ENCODE measurements around the gene PTPRG.

PTPRG gene

GRCh38 chr3:61938878-61939549 is 377.6 kb downstream of the PTPRG start:
- Histone ChIP-seq H3K79me2 (peaks cover 35% of the 10 kb centered on the region), H3K4me1 (peaks cover 18% of the 10 kb centered on the region), H3K27me3 (ENCODE audit: control insufficient read depth, insufficient read depth, low read length) (no peaks in the 10 kb centered on the region), H3K27ac (no peak overlapping the region), H3K4me2 (ENCODE audit: low read length) (no peak overlapping the region), H2AFZ (no peak overlapping the region), H3K9ac (no peak overlapping the region), H3K4me3 (ENCODE audit: low read depth, low read length) (no peak overlapping the region), H3K36me3 (ENCODE audit: control insufficient read depth, insufficient read depth, low read length) (no peaks in the 10 kb centered on the region), H3K9me3 (ENCODE audit: control insufficient read depth, low read length) (no peaks in the 10 kb centered on the region)
- TF ChIP-seq, protein P1, sequence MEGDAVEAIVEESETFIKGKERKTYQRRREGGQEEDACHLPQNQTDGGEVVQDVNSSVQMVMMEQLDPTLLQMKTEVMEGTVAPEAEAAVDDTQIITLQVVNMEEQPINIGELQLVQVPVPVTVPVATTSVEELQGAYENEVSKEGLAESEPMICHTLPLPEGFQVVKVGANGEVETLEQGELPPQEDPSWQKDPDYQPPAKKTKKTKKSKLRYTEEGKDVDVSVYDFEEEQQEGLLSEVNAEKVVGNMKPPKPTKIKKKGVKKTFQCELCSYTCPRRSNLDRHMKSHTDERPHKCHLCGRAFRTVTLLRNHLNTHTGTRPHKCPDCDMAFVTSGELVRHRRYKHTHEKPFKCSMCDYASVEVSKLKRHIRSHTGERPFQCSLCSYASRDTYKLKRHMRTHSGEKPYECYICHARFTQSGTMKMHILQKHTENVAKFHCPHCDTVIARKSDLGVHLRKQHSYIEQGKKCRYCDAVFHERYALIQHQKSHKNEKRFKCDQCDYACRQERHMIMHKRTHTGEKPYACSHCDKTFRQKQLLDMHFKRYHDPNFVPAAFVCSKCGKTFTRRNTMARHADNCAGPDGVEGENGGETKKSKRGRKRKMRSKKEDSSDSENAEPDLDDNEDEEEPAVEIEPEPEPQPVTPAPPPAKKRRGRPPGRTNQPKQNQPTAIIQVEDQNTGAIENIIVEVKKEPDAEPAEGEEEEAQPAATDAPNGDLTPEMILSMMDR (IDR thresholded peaks at IDR 0.05) = no peak

DNA sequence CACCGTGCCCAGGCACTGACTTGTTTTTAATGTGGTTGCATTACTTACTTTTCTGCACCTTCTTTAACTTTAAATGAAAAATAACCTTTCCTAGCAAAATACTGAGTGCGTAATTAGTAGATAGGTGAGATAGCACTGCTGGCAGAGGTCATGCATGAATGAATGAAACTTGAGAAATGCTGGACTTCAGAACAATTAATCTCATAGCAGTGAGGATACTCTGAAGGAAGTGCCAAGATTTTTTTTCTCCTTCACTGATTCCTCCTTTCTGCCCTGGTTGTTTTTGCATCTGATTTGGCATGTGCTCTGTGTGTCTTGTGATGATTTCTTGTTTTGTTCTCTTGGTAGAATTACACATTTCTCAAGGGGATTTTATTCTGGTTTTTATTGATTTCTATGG is 378.9 kb downstream of the PTPRG start:
- TF ChIP-seq, protein P1 (IDR thresholded peaks at IDR 0.05) = no peak
- Histone ChIP-seq H3K27ac (no peak overlapping the region), H3K9ac (no peak overlapping the region), H3K27me3 (ENCODE audit: control insufficient read depth, insufficient read depth, low read length) (no peaks in the 10 kb centered on the region), H3K79me2 (peaks cover 40% of the 10 kb centered on the region), H3K9me3 (ENCODE audit: control insufficient read depth, low read length) (no peaks in the 10 kb centered on the region), H2AFZ (peak overlapping the region; percentile 5), H3K4me1 (peaks cover 15% of the 10 kb centered on the region), H3K4me3 (ENCODE audit: low read depth, low read length) (no peak overlapping the region), H3K4me2 (ENCODE audit: low read length) (no peak overlapping the region), H3K36me3 (ENCODE audit: control insufficient read depth, insufficient read depth, low read length) (no peaks in the 10 kb centered on the region)

- no peaks in the 10 kb centered on the region for H3K9me3 ChIP-seq (ENCODE audit: control insufficient read depth, low read length)
- H3K27me3 ChIP-seq (ENCODE audit: control insufficient read depth, insufficient read depth, low read length) = no peaks in the 10 kb centered on the region
- peaks cover 8% of the 10 kb centered on the region for H3K4me1 ChIP-seq
- H3K79me2 ChIP-seq = peaks cover 38% of the 10 kb centered on the region
- no peak overlapping the region for H2AFZ ChIP-seq
- no peak overlapping the region for H3K9ac ChIP-seq
- TF ChIP-seq, protein P1 (IDR thresholded peaks at IDR 0.05) = no peak
- H3K27ac ChIP-seq = no peak overlapping the region
- no peak overlapping the region for H3K4me3 ChIP-seq (ENCODE audit: low read depth, low read length)
- no peaks in the 10 kb centered on the region for H3K36me3 ChIP-seq (ENCODE audit: control insufficient read depth, insufficient read depth, low read length)
- H3K4me2 ChIP-seq (ENCODE audit: low read length) = no peak overlapping the region
Observed at GRCh38 chr3:61943975-61944374, 382.6 kb downstream of the PTPRG start.

GRCh38 chr3:61944726-61945125 is 383.4 kb downstream of the PTPRG start:
- H2AFZ ChIP-seq = no peak overlapping the region
- no peak overlapping the region for H3K27ac ChIP-seq
- peaks cover 8% of the 10 kb centered on the region for H3K4me1 ChIP-seq
- TF ChIP-seq, protein P1 (IDR thresholded peaks at IDR 0.05) = no peak
- H3K27me3 ChIP-seq (ENCODE audit: control insufficient read depth, insufficient read depth, low read length) = no peaks in the 10 kb centered on the region
- H3K9ac ChIP-seq = no peak overlapping the region
- H3K36me3 ChIP-seq (ENCODE audit: control insufficient read depth, insufficient read depth, low read length) = no peaks in the 10 kb centered on the region
- H3K4me3 ChIP-seq (ENCODE audit: low read depth, low read length) = no peak overlapping the region
- no peaks in the 10 kb centered on the region for H3K9me3 ChIP-seq (ENCODE audit: control insufficient read depth, low read length)
- H3K79me2 ChIP-seq = peaks cover 46% of the 10 kb centered on the region
- no peak overlapping the region for H3K4me2 ChIP-seq (ENCODE audit: low read length)

- H3K4me2 ChIP-seq (ENCODE audit: low read length) = no peak overlapping the region
- TF ChIP-seq, protein P1 (IDR thresholded peaks at IDR 0.05) = no peak
- no peaks in the 10 kb centered on the region for H3K9me3 ChIP-seq (ENCODE audit: control insufficient read depth, low read length)
- H3K36me3 ChIP-seq (ENCODE audit: control insufficient read depth, insufficient read depth, low read length) = no peaks in the 10 kb centered on the region
- peaks cover 5% of the 10 kb centered on the region for H3K4me1 ChIP-seq
- no peak overlapping the region for H3K27ac ChIP-seq
- no peak overlapping the region for H3K4me3 ChIP-seq (ENCODE audit: low read depth, low read length)
- H3K27me3 ChIP-seq (ENCODE audit: control insufficient read depth, insufficient read depth, low read length) = no peaks in the 10 kb centered on the region
- H2AFZ ChIP-seq = no peak overlapping the region
- no peak overlapping the region for H3K9ac ChIP-seq
- peaks cover 52% of the 10 kb centered on the region for H3K79me2 ChIP-seq
Observed at GRCh38 chr3:61945657-61946056, 384.3 kb downstream of the PTPRG start.

Measured in parathyroid adenoma (tissue), 2 donors.